ENCODE data around the gene CYB5R3.

CYB5R3 gene

DNA sequence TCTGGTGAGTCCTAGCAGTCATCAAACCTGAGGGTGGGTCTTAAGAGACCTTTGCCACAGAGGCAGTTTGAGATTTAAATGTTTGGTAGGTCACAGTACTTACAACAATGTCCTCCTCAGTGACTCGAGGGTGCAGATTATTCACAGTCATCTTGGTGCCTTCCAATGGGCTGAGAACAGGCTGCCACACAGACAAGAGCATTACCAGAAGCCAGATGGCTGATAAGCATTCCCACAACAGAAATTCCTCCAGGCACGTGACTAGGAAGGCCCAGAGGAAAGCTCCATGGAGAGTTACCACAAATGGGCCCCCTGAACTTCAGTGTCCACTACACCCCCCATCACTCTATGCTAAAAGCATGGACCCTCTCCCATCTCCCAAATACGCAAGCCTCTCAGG is 53.8 kb downstream of the CYB5R3 start:
- TF ChIP-seq YY1 (IDR thresholded peaks at IDR 0.05; ENCODE audit: low read depth) (no peak), CREB1 (IDR thresholded peaks at IDR 0.05; ENCODE audit: low read depth) (no peak), EP300 (IDR thresholded peaks at IDR 0.05; ENCODE audit: borderline replicate concordance) (no peak), ZBTB7A (IDR thresholded peaks at IDR 0.05; ENCODE audit: low read depth) (no peak), REST (IDR thresholded peaks at IDR 0.05; ENCODE audit: low read depth) (no peak), RAD21 (IDR thresholded peaks at IDR 0.05; ENCODE audit: low read depth) (no peak), FOXM1 (IDR thresholded peaks at IDR 0.05; ENCODE audit: borderline replicate concordance, low read depth) (no peak)

DNA sequence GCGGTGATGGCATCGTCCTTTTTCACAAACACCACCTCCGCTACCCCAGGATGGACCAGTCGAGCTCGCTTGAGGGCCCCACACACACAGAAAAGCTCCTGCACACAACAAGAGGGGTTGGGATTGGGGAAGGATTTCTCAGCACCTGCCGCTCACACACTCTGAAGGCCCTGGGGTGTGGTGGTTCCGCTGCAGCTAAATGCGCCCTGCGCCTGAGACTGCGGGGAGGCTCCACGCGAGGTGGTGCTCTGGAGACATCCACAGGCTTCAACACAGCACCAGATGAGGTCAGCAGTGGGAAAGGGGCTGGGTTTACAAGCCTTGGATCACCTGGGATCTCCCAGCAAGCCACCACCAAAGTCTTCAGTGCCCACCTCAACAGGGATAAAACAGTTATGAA is 57.2 kb downstream of the CYB5R3 start:
- TF ChIP-seq TAF1 (IDR thresholded peaks at IDR 0.05; ENCODE audit: low read depth) (no peak), FOXM1 (IDR thresholded peaks at IDR 0.05; ENCODE audit: borderline replicate concordance, low read depth) (no peak), CREB1 (IDR thresholded peaks at IDR 0.05; ENCODE audit: low read depth) (no peak), USF1 (IDR thresholded peaks at IDR 0.05) (no peak), TCF12 (IDR thresholded peaks at IDR 0.05; ENCODE audit: low read depth) (no peak), YY1 (IDR thresholded peaks at IDR 0.05; ENCODE audit: low read depth) (no peak), EP300 (IDR thresholded peaks at IDR 0.05; ENCODE audit: borderline replicate concordance) (no peak)

GRCh38 chr22:42587588-42588175 is 61.5 kb downstream of the CYB5R3 start:
- TF ChIP-seq TCF12 (IDR thresholded peaks at IDR 0.05; ENCODE audit: low read depth), result no peak
- no peak for TF ChIP-seq CREB1 (IDR thresholded peaks at IDR 0.05; ENCODE audit: low read depth)
- no peak for TF ChIP-seq CEBPB (IDR thresholded peaks at IDR 0.05)
- TF ChIP-seq EGR1 (IDR thresholded peaks at IDR 0.05), result no peak
- TF ChIP-seq EP300 (IDR thresholded peaks at IDR 0.05; ENCODE audit: borderline replicate concordance), result no peak
- TF ChIP-seq TEAD4 (IDR thresholded peaks at IDR 0.05), result no peak
- no peak for TF ChIP-seq REST (IDR thresholded peaks at IDR 0.05; ENCODE audit: low read depth)
- TF ChIP-seq YY1 (IDR thresholded peaks at IDR 0.05; ENCODE audit: low read depth), result no peak
- TF ChIP-seq ZBTB7A (IDR thresholded peaks at IDR 0.05; ENCODE audit: low read depth), result no peak
- no peak for TF ChIP-seq USF1 (IDR thresholded peaks at IDR 0.05)

GRCh38 chr22:42586381-42586780 is 62.8 kb downstream of the CYB5R3 start:
- no peak for TF ChIP-seq TAF1 (IDR thresholded peaks at IDR 0.05; ENCODE audit: low read depth)
- TF ChIP-seq EGR1 (IDR thresholded peaks at IDR 0.05), result no peak
- no peak for TF ChIP-seq ZBTB7A (IDR thresholded peaks at IDR 0.05; ENCODE audit: low read depth)
- TF ChIP-seq, protein P1, sequence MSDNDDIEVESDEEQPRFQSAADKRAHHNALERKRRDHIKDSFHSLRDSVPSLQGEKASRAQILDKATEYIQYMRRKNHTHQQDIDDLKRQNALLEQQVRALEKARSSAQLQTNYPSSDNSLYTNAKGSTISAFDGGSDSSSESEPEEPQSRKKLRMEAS (IDR thresholded peaks at IDR 0.05), result no peak
- TF ChIP-seq YY1 (IDR thresholded peaks at IDR 0.05; ENCODE audit: low read depth), result no peak
- TF ChIP-seq TEAD4 (IDR thresholded peaks at IDR 0.05), result no peak
- TF ChIP-seq TCF12 (IDR thresholded peaks at IDR 0.05; ENCODE audit: low read depth), result no peak
- no peak for TF ChIP-seq CREB1 (IDR thresholded peaks at IDR 0.05; ENCODE audit: low read depth)
- no peak for TF ChIP-seq EP300 (IDR thresholded peaks at IDR 0.05; ENCODE audit: borderline replicate concordance)
- TF ChIP-seq NFIC (IDR thresholded peaks at IDR 0.05), result no peak
- TF ChIP-seq REST (IDR thresholded peaks at IDR 0.05; ENCODE audit: low read depth), result no peak
- TF ChIP-seq RAD21 (IDR thresholded peaks at IDR 0.05; ENCODE audit: low read depth), result no peak
- no peak for TF ChIP-seq CEBPB (IDR thresholded peaks at IDR 0.05)
- no peak for TF ChIP-seq FOXM1 (IDR thresholded peaks at IDR 0.05; ENCODE audit: borderline replicate concordance, low read depth)
- TF ChIP-seq USF1 (IDR thresholded peaks at IDR 0.05), result no peak

Measured in Ishikawa (cell line).